Duodenal mucosa (tissue), 2 donors: Measurements from ENCODE around the gene SLC6A11.

Experiments used
- H3K27ac ChIP-seq: one replicate; pipeline ENCODE4 v1.7.0; 2013; ENCODE audit warnings: low read depth, low read length
- H3K27me3 ChIP-seq, 2 donors: one replicate each; pipeline ENCODE4 v1.7.0; 2013; ENCODE audit warnings: low read length in 2 of 2, control low read depth in 1 of 2; ENCODE audit not compliant: insufficient read depth in 2 of 2, control insufficient read depth in 1 of 2
- H3K36me3 ChIP-seq, 2 donors: one replicate each; pipeline ENCODE4 v1.7.0; 2013; ENCODE audit warnings: low read length in 2 of 2, control low read depth in 1 of 2; ENCODE audit not compliant: insufficient read depth in 2 of 2, control insufficient read depth in 1 of 2
- H3K4me1 ChIP-seq, 2 donors: one replicate each; pipeline ENCODE4 v1.7.0; 2013; ENCODE audit warnings: low read length in 2 of 2, control low read depth in 1 of 2; ENCODE audit not compliant: insufficient read depth in 2 of 2, control insufficient read depth in 1 of 2
- H3K4me3 ChIP-seq, 2 donors: one replicate each; pipeline ENCODE4 v1.7.0; 2013; ENCODE audit warnings: low read length in 2 of 2, low read depth in 1 of 2
- H3K9ac ChIP-seq, 2 donors: one replicate each; pipeline ENCODE4 v1.7.0; 2013; ENCODE audit warnings: low read length in 2 of 2, low read depth in 1 of 2
- H3K9me3 ChIP-seq, 2 donors: one replicate each; pipeline ENCODE4 v1.7.0; 2013; ENCODE audit warnings: low read length in 2 of 2, control low read depth in 1 of 2; ENCODE audit not compliant: control insufficient read depth in 1 of 2

Gene SLC6A11

DNA sequence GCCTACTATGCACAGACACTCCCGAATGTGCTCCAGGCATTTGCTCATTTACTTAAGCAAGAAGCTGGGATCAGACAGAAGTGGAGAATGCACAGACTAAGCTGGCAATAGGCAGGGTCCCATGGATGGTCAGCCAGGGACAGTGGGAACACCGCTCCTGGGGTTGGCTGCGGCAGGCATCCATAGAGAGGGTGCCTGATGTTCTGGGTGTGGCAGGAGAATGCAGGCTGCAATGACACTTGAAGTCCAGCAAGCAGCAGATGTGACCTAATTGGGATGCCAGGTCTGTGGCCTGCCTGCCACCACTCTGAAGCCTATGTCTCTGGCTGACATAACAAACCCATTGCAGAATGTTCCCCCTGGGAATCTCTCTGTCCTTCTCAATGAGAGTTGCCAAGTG is 40.2 kb upstream of the SLC6A11 start:
- Histone ChIP-seq H3K4me3 (no peak overlapping the region), H3K36me3 (no peaks in the 10 kb centered on the region), H3K27me3 (peaks cover 0 to 3% of the 10 kb centered on the region in 2 donors), H3K27ac (no peak overlapping the region), H3K9me3 (peaks cover 0 to 4% of the 10 kb centered on the region in 2 donors), H3K9ac (no peak overlapping the region), H3K4me1 (no peaks in the 10 kb centered on the region)

GRCh38 chr3:10777627-10778026 is 38.4 kb upstream of the SLC6A11 start:
- peaks cover 0 to 4% of the 10 kb centered on the region in 2 donors for H3K9me3 ChIP-seq
- no peak overlapping the region for H3K4me3 ChIP-seq
- no peaks in the 10 kb centered on the region for H3K4me1 ChIP-seq

GRCh38 chr3:10778492-10779292 is 37.3 kb upstream of the SLC6A11 start:
- H3K9me3 ChIP-seq = no peaks in the 10 kb centered on the region
- no peak overlapping the region for H3K9ac ChIP-seq
- no peaks in the 10 kb centered on the region for H3K4me1 ChIP-seq
- H3K27ac ChIP-seq = no peak overlapping the region
- H3K4me3 ChIP-seq = no peak overlapping the region
- peaks cover 0 to 3% of the 10 kb centered on the region in 2 donors for H3K27me3 ChIP-seq
- H3K36me3 ChIP-seq = no peaks in the 10 kb centered on the region

More at GRCh38 chr3:10777627-10778026, 38.4 kb upstream of the SLC6A11 start:
- Histone ChIP-seq H3K36me3 (no peaks in the 10 kb centered on the region), H3K9ac (no peak overlapping the region), H3K27ac (no peak overlapping the region), H3K27me3 (peaks cover 0 to 3% of the 10 kb centered on the region in 2 donors)

GRCh38 chr3:10779293-10779805 is 36.7 kb upstream of the SLC6A11 start:
- Histone ChIP-seq H3K27ac (no peak overlapping the region), H3K36me3 (no peaks in the 10 kb centered on the region), H3K4me3 (no peak overlapping the region), H3K9ac (no peak overlapping the region), H3K4me1 (no peaks in the 10 kb centered on the region), H3K27me3 (peaks cover 0 to 3% of the 10 kb centered on the region in 2 donors), H3K9me3 (no peaks in the 10 kb centered on the region)

DNA sequence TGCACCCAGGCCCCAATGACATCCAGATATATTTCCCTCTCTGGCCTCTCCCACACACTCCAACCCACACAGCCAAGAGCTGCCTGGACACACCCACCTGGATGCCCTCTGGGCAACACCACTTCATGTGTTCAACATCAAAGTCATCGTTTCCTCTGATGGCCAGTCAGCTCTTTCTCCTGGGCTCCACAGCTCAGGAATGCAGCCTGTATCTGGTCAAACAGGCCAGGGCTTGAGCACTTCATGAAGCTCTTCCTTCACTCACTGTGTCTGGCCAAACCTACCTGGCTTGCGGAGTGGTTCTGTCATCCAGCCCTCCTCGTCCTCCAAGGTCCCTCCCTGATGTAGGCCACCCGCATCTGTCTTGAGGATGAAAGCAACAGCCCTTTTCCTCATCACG is 35.8 kb upstream of the SLC6A11 start:
- Histone ChIP-seq H3K9me3 (no peaks in the 10 kb centered on the region), H3K27me3 (peaks cover 0 to 3% of the 10 kb centered on the region in 2 donors), H3K4me3 (no peak overlapping the region), H3K36me3 (no peaks in the 10 kb centered on the region), H3K9ac (no peak overlapping the region), H3K4me1 (no peaks in the 10 kb centered on the region), H3K27ac (no peak overlapping the region)

GRCh38 chr3:10780922-10781321 is 35.1 kb upstream of the SLC6A11 start:
- Histone ChIP-seq H3K27ac (no peak overlapping the region), H3K27me3 (no peaks in the 10 kb centered on the region), H3K9me3 (no peaks in the 10 kb centered on the region), H3K9ac (no peak overlapping the region), H3K4me3 (no peak overlapping the region), H3K4me1 (no peaks in the 10 kb centered on the region), H3K36me3 (no peaks in the 10 kb centered on the region)

DNA sequence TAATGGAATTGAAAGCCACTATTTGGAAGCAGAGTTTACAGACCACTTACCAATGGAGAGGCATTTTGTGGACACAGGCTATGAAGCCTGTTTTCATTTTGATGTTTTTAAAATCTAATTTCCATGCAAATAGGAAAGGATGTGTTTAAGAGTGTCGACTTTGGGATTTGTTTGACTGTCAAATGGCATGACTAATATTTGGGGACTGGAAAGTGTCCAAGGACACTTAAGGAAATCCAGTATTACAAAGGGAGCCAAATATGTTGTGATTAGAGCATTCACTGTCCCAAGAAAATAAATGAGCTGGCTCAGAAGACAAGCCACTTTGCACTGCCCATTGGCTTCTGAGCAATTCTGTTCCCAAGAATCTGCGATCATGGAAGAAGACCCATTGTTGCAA is 34.0 kb upstream of the SLC6A11 start:
- H3K4me1 ChIP-seq = no peaks in the 10 kb centered on the region
- H3K27ac ChIP-seq = no peak overlapping the region
- H3K36me3 ChIP-seq = no peaks in the 10 kb centered on the region
- no peak overlapping the region for H3K9ac ChIP-seq
- no peaks in the 10 kb centered on the region for H3K9me3 ChIP-seq
- H3K27me3 ChIP-seq = no peaks in the 10 kb centered on the region
- no peak overlapping the region for H3K4me3 ChIP-seq

DNA sequence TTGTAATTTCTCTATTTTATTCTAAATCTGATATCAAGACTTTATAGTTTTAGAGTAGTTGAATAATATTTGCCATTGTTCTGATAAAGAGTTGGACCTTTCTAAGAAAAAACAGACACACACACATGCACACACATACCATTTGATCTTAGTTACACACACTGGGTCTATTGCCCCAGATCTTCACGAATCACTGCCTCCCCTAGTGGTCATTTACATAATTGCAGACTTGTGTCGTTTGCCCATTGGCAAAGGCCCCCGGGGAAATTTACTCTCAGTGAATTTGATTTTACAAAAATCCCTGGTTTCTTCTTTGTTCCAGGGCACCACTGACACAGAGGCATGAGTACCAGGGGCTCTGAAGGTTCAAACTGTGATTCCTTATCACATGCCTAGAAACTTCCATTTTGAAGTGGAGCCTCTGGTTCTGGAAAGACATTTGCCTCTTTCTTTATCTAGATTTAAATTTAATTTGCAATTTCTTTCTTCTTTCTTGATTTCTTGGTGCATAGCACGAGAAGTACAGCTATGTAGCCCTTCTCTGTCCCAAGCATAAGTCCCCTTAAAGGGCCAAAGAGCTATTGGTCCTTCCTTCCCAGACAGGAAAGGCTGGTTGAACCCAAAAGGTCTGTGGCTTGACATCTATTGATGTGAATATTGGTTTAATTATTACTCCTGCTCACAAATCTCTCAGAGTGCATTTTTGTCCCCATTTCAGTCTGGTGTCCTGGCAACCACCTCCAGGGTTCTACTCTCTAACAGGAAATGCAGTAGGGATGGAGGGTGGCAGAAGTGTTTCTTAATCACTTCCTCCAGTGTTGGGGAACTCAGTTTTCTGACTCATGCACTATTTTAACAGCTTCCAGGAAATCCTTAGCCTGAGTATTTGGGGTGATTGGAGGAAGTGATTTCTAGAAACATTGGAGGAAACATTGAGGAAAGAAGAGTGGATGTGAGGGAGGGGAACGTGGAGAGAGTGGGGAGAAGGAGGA is 32.4 kb upstream of the SLC6A11 start:
- H3K27ac ChIP-seq = no peak overlapping the region
- no peak overlapping the region for H3K9ac ChIP-seq
- no peaks in the 10 kb centered on the region for H3K9me3 ChIP-seq
- no peaks in the 10 kb centered on the region for H3K36me3 ChIP-seq
- no peak overlapping the region for H3K4me3 ChIP-seq
- H3K4me1 ChIP-seq = no peaks in the 10 kb centered on the region
- no peaks in the 10 kb centered on the region for H3K27me3 ChIP-seq

- no peak overlapping the region for H3K9ac ChIP-seq
- no peak overlapping the region for H3K27ac ChIP-seq
- no peaks in the 10 kb centered on the region for H3K9me3 ChIP-seq
- no peaks in the 10 kb centered on the region for H3K36me3 ChIP-seq
- H3K27me3 ChIP-seq = no peaks in the 10 kb centered on the region
- no peak overlapping the region for H3K4me3 ChIP-seq
- no peaks in the 10 kb centered on the region for H3K4me1 ChIP-seq
These were observed 29.4 kb upstream of the SLC6A11 start for GRCh38 chr3:10786640-10787039.

- H3K4me1 ChIP-seq = no peaks in the 10 kb centered on the region
- no peak overlapping the region for H3K9ac ChIP-seq
- no peaks in the 10 kb centered on the region for H3K9me3 ChIP-seq
- no peak overlapping the region for H3K27ac ChIP-seq
- H3K36me3 ChIP-seq = no peaks in the 10 kb centered on the region
- no peaks in the 10 kb centered on the region for H3K27me3 ChIP-seq
- H3K4me3 ChIP-seq = no peak overlapping the region
These were observed 27.6 kb upstream of the SLC6A11 start for GRCh38 chr3:10788451-10788850.
